HG03139 (cell line): Measurements from ENCODE around the gene EIF3L.

Source experiments
- ATAC-seq: cut with Tn5 transposase; IDR thresholded peaks from one replicate; pipeline ENCODE4 v1.9.1; 2021; ENCODE audit not compliant: unreplicated experiment

EIF3L gene

DNA sequence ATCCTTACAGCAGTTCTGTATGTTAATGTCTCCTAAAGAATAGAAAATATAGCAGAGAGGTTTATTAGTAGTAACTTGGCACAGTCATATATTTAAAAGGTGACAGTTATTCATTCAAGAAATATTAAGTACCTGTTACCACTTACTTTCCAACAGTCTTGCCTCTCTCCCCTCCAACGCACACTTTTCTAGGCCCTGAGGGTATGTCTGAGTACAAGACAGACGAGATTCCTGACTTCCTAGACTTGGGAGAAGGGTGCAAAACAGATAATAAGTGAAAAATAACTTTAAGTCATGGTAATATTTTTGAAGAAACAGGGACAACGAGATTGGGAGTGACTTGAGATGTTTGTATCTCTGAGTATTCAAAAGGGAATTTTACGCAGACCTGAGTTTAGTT, 1.6 kb downstream of the EIF3L start:
- no peak for ATAC-seq

DNA sequence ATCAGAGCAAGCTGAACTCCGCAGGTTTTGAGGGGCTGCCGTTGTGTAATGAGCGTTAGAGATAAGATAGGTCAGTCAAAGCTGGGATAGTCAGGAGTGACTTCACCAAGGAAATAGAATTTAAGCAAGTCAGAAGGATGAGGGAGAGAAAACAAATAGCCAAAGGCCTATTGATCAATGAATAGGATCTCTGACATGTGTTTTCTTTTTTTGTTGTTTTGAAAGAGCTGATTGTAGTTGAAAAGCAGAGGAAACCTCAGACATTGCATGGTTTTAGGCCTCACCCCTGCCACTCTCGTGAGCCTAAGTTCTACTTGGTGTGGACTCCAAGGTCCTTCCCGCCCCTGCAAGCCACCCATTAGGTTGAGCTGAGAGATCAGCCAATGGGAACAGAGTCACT, 3.2 kb downstream of the EIF3L start:
- no peak for ATAC-seq

DNA sequence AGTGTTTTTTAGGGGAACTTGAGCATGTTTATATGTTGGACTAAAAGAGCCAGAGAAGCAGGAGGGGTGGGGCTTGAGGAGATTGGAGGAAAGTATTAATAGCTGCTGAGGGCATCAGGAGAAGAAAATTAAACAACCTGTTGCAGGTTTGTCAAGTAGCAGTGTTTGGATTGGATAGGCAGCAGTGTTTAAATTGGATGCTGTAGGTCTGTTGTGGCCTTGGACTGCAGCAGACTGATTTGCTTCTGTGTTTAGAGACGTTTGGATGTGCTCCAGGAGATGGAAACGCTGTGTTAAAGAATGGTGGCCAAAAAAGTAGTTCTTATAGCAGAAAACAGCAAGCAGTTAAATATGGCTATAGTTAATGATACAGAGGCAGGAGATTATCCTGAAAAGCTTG, 5.7 kb downstream of the EIF3L start:
- ATAC-seq, result no peak

DNA sequence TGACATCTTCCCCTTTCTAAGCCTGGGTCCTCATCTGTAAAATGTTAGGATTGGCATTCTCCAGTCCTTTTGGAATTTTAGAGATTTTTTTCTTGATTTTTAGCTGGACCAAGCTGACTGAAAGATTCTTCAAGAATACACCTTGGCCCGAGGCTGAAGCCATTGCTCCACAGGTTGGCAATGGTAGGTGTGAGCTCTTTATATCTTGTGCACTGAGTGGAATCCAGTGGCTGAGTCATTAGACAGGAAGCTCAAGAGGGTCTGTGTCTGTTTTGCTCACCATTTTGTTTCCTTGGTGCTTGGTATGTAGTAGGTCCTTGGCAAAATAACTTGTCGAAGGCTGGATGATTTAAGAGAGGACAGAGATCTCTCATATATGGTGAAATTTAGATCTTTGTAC, 6.2 kb downstream of the EIF3L start:
- ATAC-seq, result no peak

DNA sequence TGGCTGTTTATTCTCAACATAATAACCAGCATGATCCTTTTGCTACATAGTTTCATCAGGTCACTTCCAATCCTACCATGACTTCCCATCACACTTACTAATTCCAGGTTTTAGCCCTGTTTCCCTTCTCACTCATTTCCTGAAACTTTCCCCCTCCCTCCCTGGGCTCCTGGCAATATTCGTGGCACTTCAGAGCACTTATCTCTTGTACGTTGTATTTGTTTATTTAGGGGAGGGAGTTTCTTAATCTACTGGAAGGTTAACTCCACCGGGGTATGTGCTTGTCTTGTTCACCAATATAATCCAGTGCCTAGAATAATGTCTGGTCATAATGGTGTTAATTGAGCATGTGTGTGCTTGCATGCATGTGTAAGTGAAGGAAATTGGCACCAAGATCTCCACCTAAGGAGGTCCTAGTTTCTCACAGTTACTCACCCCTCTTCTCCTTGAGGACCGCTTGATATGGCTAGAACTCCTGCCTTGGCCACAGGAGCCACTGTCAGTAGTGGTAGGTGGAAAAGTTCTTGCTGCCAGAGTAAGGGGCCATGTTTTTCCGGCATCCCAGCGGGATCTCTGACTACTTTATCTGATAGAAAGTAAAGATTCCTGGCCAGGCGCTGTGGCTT, 11.7 kb downstream of the EIF3L start:
- no peak for ATAC-seq

DNA sequence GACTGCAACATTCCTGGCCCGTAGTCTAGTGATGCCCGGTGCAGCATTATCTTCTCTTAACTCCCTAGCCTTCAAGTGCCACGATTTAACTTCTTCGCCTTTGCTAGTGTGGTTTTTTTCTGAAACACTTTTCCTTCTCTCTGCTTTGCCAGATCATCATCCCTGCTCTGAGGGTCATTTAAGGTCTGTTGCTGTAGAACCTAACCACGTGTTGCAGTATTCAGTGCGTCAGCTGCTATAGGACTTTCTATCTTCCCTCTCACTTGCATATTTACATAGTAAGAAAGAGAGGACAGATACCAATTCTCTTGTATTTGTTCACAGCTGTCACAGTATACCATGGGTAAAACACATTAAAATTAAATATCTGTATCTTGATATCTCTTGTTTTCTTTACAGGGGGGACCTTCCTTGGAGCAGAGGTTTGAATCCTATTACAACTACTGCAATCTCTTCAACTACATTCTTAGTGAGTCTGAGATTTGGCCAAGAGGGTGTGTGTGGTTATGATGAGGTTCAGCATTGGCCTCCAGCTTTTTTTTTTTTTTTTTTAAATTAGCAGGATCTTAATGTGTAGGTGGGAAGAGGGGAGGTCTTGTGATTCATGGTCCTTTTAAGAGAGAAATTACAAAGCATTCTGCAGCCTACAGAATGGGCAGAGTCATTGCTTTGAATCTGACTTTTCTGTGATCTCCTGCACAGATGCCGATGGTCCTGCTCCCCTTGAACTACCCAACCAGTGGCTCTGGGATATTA, 13.5 kb downstream of the EIF3L start:
- no peak for ATAC-seq

DNA sequence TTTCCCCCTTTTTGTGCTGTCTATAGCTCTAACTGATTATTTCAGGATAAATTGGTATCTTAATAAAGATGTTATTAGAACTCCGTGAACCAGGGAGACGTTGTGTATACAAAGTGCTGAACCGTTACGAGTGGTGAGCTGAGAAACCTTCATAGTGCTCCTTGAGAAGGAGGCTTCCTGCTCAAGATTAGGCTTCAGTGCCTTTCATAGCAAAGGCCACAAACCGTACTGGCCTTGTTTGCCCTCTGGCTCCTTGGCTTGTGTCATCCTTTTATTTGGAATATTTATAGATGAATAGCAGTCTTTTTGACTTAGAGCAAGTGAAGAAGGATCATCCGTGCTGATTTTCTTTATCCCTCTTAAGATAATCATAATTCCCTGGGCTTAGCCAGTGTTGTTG, 16.3 kb downstream of the EIF3L start:
- no peak for ATAC-seq

DNA sequence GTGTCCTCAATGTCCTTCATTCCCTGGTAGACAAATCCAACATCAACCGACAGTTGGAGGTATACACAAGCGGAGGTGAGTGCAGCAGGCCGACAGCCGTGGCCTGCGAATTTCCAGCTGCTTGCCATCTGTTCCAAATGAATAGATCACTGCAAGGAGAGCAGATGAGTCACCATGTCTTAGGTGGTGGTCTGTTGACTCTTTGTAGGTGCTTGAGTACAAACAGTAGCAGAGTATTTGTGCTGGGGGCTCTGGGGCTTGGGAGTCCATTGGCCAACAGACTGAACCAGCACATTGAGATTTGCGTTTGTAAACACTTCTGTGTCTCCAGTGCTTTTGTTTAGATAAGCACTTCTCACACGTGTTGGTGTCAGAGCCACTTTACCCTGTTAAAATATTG, 21.1 kb downstream of the EIF3L start:
- no peak for ATAC-seq

DNA sequence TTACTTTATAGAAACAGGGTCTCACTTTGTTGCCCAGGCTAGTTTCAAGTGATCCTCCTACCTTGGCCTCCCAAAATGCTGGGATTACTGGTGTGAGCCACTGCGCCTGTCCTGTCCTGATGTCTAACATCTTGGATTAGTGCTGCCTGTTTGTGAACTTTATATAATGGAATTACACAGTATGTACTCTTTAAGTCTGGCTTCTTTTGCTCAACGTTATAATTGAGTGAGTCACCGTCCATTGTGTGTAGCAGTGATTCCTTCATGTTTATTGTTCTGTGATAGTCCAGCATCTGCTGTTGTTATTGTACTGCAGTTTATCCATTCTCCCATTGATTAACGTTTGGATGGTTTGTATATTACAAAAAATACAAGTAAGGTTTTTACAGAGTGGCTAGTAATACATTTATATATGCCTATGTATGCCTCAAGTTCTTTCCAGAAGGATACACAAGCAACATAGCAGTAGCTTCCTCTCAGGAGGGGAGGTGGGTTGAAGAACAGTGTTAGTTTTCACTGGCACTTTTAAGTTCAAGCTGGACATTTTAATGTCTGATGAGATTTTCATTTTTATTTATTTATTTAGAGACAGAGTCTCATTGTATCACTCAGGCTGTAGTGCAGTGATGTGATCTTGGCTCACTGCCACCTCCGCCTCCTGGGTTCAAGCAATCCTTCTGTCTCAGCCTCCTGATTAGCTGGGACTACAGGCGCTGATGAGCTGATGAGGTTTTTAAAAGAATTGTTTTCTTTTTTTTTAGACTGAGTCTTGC, 31.6 kb downstream of the EIF3L start:
- ATAC-seq, result no peak

DNA sequence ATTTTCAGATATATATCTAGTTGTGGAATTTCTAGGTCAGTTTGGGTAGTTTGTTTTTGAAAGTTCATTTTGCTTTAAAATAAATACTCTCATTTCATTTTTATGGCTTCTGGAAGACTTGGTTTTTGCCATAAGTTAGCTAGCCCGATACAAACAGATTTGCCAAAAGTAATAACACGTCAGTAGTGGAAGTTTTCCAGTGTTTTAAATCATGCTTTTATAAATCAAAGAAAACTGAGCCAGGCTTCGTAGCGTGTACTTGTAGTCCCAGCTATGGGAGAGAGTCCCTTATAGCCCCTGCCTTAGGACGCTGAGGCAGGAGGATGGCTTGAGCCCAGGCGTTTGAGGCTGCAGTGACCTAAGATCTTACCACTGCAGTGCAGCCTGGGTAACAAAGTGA, 35.2 kb downstream of the EIF3L start:
- ATAC-seq, result no peak

DNA sequence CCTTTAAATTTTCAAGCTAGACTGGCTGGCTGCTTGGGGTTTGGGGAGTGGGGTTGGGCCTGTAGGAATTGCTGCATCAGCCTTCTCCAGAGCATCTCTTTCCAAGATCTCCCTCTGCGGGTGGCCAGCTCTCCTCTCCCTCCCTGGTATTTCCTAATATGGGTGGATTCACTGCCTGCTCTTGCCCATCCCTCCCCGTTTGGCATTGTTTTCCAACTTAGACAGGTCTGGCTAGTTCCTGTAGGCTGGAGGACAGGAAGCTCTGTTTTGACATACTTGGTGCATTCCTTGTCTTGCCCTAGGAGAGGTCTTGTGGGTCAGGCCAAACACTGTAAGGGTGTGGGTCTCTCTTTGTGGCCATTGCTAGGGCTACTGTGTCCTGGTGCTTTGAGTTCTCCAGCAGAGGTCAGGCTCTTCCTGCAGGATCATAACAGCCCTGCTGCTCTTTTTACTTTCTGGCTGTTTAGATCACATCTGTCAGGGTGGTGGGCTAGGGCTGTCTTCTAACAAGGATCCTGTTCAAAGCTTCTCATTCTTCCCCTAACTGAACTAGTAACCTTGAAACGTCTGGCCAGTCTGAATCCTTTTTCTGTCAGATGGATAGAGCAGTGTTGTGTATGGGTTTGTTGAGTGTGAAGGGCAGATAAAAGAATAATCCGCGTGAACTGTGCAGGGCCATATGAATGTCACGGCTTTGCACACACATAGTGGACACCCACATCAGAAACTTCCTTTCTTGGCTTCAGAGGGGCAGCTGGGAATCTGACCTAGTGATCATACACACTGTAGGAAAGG, 38.6 kb downstream of the EIF3L start:
- no peak for ATAC-seq

DNA sequence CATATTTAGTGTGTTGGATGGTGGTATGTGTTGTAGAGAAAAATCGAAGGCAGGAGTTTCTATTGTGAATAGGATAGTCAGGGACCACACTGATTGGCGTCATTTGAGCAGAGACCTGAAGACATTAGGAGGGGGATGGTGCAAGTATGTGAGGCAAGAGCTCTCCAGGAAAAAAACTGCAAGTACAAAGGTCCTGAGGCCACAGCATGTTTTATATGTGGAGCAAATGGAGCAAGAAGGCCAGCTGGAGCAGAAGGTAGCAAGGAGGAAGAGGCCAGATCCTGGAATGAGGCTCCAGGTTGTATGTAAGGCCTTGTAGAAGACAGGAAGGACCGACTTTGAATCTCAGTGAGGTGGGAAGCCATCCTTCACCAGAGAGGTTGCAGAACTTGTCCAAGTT, 42.7 kb downstream of the EIF3L start:
- ATAC-seq, result no peak

DNA sequence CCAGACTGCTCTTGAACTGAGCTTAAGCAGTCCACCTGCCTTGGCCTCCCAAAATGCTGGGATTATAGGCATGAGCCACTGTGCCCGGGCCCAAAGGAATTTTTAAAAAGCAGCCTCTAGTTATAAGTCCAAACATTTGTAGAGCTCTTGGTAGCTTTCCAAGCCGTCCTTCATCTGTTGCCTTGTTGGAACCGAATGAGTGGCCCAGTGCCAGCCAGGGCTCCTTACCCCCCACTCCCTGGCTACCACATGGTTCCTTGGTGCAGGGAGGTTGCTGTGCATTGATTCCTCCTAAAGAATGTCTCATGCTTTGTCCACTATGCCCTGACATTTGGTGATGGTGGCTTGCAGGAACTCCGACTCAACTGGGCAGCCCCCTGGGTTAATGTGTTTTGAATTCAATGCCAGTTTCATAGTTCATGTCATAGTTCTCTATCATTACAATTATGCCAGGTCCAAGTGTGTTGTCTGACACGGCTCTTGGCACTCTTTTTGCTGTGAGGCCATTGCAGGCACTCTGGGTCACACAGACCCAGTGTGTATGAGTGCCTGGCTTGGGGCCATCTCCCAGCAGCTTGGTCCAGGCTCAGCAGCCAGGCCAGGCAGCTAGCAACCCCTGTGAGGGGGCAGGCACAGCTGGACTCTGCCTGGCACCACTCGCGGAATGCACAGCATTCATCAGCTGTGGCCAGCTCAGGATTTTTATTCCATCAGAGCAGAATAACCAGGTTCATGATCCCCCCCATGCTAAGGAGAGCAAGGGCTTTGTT, 43.5 kb downstream of the EIF3L start:
- ATAC-seq, result no peak

DNA sequence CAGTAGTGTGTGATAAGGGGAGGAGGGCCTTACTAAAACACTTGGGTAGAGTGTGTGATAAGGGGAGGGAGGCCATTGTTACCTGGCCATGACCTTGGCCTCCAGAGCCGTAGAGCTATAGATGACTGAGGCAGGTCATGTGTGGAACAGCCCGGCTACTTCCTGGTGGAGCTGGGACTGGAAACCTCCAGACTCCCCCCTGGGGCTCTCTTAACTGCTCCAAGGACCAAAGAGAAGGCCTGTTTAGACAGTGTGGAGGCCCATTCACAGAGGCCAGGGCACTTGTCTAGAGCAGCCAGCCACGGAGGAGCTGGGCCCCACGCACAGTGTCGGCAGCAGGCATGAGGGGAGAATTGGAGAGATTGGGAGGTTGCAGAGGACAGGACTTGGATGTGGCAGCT, 44.4 kb downstream of the EIF3L start:
- no peak for ATAC-seq

DNA sequence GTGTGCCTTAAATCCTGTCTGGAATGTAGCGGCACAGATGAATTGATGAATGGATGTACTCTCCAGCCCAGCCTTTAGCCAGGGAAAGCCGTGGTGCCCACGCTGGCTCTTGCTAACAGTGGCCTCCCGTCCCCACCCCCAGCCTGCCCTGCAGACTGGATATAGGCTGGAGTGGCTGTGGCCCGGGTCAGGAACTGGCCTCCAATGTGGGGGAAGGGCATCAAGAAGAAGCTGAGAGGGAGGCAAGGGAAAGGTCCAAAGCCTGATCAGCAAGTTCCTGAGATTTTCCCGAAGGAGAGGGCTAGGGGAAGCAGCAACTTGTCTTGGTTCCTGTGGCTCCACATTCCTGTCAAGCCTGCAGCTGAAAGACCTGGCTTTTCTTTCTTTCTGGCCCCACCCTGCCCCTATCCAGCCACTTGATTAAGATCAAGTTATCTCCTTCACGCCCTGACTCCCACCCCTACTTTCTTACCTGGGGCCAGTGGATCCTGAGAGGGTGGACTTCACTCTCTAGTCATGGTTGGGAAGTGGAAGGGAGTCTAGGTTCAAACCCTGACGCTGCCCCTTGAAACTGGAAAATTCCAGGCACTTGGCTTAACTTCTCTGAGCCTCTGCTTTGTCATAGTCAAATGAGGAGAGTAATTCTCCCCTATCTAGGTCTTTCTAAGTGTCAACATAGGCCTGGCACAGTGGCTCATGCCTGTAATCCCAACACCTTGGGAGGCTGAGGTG, 45.9 kb downstream of the EIF3L start:
- no peak for ATAC-seq

DNA sequence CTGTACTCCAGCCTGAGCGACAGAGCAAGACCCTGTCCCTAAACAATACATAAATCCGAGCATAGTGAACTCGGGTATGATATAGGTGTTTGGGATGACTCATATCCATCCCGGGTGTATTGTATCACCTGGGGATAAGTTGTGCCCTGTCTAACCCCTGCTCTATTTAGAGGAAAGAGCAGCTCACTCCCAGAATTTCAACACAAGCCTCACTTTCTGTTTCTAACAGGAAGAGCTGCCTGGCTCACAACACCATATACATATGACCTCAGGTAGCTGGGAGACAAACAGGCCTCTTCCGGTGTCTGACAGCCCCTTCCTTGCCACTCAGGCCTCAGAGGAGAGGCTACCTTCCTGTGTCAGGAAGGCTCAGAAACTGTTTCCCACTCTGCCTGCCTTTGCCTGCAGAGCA, 47.0 kb downstream of the EIF3L start:
- peak; percentile 73 for ATAC-seq

DNA sequence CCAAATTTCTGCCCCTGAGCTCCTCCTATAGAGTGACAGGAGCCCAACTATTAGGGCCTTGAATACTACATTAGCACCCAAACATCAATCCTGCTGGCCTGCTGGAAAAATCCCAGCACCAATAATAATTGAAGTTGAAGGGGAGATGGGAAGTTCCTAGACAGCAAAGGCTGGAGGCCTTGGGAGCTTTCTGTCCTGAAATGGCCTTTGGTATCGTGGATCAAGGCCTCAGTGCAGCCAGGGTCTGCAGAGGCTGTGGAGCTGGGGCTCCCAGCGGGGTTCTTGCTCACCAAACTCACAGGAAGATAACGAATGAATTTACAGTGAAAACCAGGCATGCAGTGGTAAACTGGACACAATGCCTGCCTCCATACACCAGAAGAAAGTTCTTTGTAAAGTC, 47.7 kb downstream of the EIF3L start:
- ATAC-seq, result no peak

DNA sequence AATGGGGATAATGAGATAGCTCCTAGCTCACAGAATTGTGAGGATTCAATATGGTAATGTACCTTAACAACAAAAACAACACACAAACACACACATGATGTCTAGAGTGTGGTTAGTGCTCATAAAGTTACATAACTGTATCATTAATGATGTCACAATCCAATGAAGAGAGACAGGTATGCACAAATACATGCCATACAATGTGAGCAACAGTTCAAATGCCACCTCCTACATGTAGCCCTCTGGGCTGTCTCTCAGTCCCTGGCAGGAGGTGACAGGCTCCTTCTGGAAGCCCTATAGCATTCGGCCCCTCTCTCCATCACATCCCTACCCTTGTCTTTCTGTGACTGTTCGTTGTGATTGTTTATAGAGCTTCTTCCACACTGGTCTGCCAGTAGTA, 48.6 kb downstream of the EIF3L start:
- ATAC-seq, result no peak

DNA sequence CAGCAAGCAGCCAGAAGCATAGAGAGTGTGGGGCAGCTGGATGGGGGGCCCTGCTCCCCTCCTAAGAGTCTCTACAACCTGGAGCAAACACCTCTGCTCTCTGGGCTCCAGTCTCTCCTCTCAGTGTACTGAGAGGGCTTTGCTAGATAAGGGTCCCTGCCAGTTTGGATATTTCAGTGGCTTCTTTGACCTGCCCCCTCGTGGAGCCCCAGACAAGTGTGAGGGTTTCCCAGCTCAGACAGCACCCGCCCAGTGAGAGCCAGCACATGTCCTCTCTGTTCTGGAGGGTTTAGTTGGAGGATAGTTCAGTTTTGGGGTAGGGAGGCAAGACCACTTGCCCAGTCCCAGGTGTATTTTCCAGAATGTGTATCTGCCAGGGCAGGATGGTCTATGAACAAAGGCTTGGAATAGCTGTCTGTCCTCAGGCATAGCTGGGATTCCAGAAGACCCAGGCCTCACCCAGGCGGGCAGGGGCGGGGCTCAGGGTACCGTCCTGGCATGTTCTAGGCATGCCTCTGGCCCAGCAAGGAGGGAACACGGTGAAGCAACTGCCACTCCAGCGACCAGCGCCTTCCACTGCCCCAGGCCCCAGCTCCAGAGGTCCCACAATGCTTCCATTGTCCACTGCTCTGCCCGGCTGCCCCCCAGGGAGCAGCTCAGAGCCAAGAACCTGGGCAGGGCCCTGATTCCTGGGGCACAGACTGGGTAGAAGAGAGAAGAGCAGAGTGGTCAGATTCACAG, 49.4 kb downstream of the EIF3L start:
- ATAC-seq, result no peak
